ENCODE data around the gene LGR6.

The LGR6 gene

GRCh38 chr1:202361701-202362100 lies 168.1 kb downstream of the LGR6 start:
- no peak for DNase-seq (ENCODE audit: low read depth, low spot score)
- no peaks in the 10 kb centered on the region for H3K9me3 ChIP-seq (ENCODE audit: control insufficient read depth, insufficient read depth, low read length)
- H3K27me3 ChIP-seq (ENCODE audit: control insufficient read depth, insufficient read depth, low read length), result no peaks in the 10 kb centered on the region
- H3K36me3 ChIP-seq (ENCODE audit: control insufficient read depth, insufficient read depth, low read length), result no peaks in the 10 kb centered on the region
- 0 out of 2 replicates have a peak, but pooled peaks cover 1% of the 10 kb centered on the region for H3K4me1 ChIP-seq (ENCODE audit: control insufficient read depth, insufficient read depth, low read length)
- H3K4me3 ChIP-seq (ENCODE audit: low read length), result no peak overlapping the region
- WGBS (ENCODE audit: insufficient coverage, insufficient read length), result no CpG with 5 or more reads among the region's 3 CpGs
- H3K27ac ChIP-seq (ENCODE audit: low read length), result no peak overlapping the region

GRCh38 chr1:202362212-202362611 lies 168.6 kb downstream of the LGR6 start:
- no CpG with 5 or more reads among the region's 2 CpGs for WGBS (ENCODE audit: insufficient coverage, insufficient read length)
- H3K27ac ChIP-seq (ENCODE audit: low read length), result no peak overlapping the region
- H3K9me3 ChIP-seq (ENCODE audit: control insufficient read depth, insufficient read depth, low read length), result no peaks in the 10 kb centered on the region
- no peaks in the 10 kb centered on the region for H3K36me3 ChIP-seq (ENCODE audit: control insufficient read depth, insufficient read depth, low read length)
- H3K4me3 ChIP-seq (ENCODE audit: low read length), result no peak overlapping the region
- 0 out of 2 replicates have a peak, but pooled peaks cover 1% of the 10 kb centered on the region for H3K4me1 ChIP-seq (ENCODE audit: control insufficient read depth, insufficient read depth, low read length)
- no peak for DNase-seq (ENCODE audit: low read depth, low spot score)
- H3K27me3 ChIP-seq (ENCODE audit: control insufficient read depth, insufficient read depth, low read length), result no peaks in the 10 kb centered on the region

GRCh38 chr1:202365092-202365815 lies 171.7 kb downstream of the LGR6 start:
- Histone ChIP-seq H3K4me3 (ENCODE audit: low read length) (no peak overlapping the region), H3K9me3 (ENCODE audit: control insufficient read depth, insufficient read depth, low read length) (no peaks in the 10 kb centered on the region), H3K27ac (ENCODE audit: low read length) (no peak overlapping the region), H3K36me3 (ENCODE audit: control insufficient read depth, insufficient read depth, low read length) (no peaks in the 10 kb centered on the region), H3K27me3 (ENCODE audit: control insufficient read depth, insufficient read depth, low read length) (no peaks in the 10 kb centered on the region), H3K4me1 (ENCODE audit: control insufficient read depth, insufficient read depth, low read length) (peaks cover 3% of the 10 kb centered on the region)
- DNase-seq (ENCODE audit: low read depth, low spot score), result no peak
- no CpG with 5 or more reads among the region's 4 CpGs for WGBS (ENCODE audit: insufficient coverage, insufficient read length)

- H3K4me1 ChIP-seq (ENCODE audit: control insufficient read depth, insufficient read depth, low read length), result peaks cover 3% of the 10 kb centered on the region
- no peaks in the 10 kb centered on the region for H3K36me3 ChIP-seq (ENCODE audit: control insufficient read depth, insufficient read depth, low read length)
- no peak overlapping the region for H3K4me3 ChIP-seq (ENCODE audit: low read length)
- no peaks in the 10 kb centered on the region for H3K27me3 ChIP-seq (ENCODE audit: control insufficient read depth, insufficient read depth, low read length)
- H3K9me3 ChIP-seq (ENCODE audit: control insufficient read depth, insufficient read depth, low read length), result no peaks in the 10 kb centered on the region
- no peak for DNase-seq (ENCODE audit: low read depth, low spot score)
- H3K27ac ChIP-seq (ENCODE audit: low read length), result no peak overlapping the region
- WGBS (ENCODE audit: insufficient coverage, insufficient read length), result no CpG with 5 or more reads among the region's 1 CpG
Measured at GRCh38 chr1:202367271-202367670, 173.7 kb downstream of the LGR6 start.

Data from iPS DF 6.9 (cell line).